Smooth muscle cell (in vitro differentiated cells): ENCODE data around the gene CELSR1. TPM values are rescaled to one million over a fixed set of nuclear protein-coding genes. Genes with fewer than 3 reads are reported as not detected.

Experiments
- DNase-seq: peaks from one replicate; lab custom pipeline; 2025; ENCODE audit not compliant: unreplicated experiment; lab: John Stamatoyannopoulos, UW
- H2AFZ ChIP-seq: fragments of 200-600 bp; sonication (generic); 2 replicates; pipeline ENCODE4 v1.6.0; 2016; ENCODE audit warnings: antibody characterized with exemption, low read depth, mild to moderate bottlenecking
- H3F3A ChIP-seq: fragments of 200-600 bp; sonication (generic); 2 replicates; pipeline ENCODE4 v1.6.0; 2017; ENCODE audit warnings: antibody characterized with exemption, low read depth
- H3K27ac ChIP-seq: fragments of 200-600 bp; sonication (generic); 2 replicates; pipeline ENCODE4 v1.5.1; 2016; ENCODE audit warnings: low read depth, mild to moderate bottlenecking
- H3K27me3 ChIP-seq: fragments of 200-600 bp; sonication (generic); 2 replicates; pipeline ENCODE4 v1.6.1; 2016; ENCODE audit warnings: low read depth, mild to moderate bottlenecking
- H3K36me3 ChIP-seq: fragments of 200-600 bp; sonication (generic); 2 replicates; pipeline ENCODE4 v1.5.1; 2016; ENCODE audit warnings: low read depth
- H3K4me1 ChIP-seq: fragments of 200-600 bp; sonication (generic); 2 replicates; pipeline ENCODE4 v1.5.1; 2016; ENCODE audit warnings: low read depth
- H3K4me2 ChIP-seq: fragments of 200-600 bp; sonication (generic); 2 replicates; pipeline ENCODE4 v1.6.0; 2016; ENCODE audit warnings: mild to moderate bottlenecking
- H3K4me3 ChIP-seq: fragments of 200-600 bp; sonication (generic); 2 replicates; pipeline ENCODE4 v1.5.1; 2016; ENCODE audit warnings: mild to moderate bottlenecking
- H3K79me2 ChIP-seq: fragments of 200-600 bp; sonication (generic); 2 replicates; pipeline ENCODE4 v1.6.0; 2016; ENCODE audit warnings: low read depth, mild to moderate bottlenecking
- H3K9ac ChIP-seq: fragments of 200-600 bp; sonication (generic); 2 replicates; pipeline ENCODE4 v1.6.0; 2016; ENCODE audit warnings: low read depth
- H3K9me3 ChIP-seq: fragments of 200-600 bp; sonication (generic); replicated peaks from 2 replicates; pipeline ENCODE4 v1.5.1; 2016; ENCODE audit warnings: low read depth
- H4K20me1 ChIP-seq: fragments of 200-600 bp; sonication (generic); 2 replicates; pipeline ENCODE4 v1.6.0; 2016; ENCODE audit warnings: low read depth
- WGBS: methylation state at CpG from one replicate; pipeline ENCODE4 v1.1.7; 2016; ENCODE audit warnings: low lambda C conversion rate; 5-methylcytosine and 5-hydroxymethylcytosine counted together
- polyA plus RNA-seq: library from polyadenylated mRNA; unstranded; fragments of >200 nt; fragmentation: Nextera tagmentation; extraction: Ambion mirVana; gene quantifications from 2 replicates; pipeline ENCODE4 v1.2.1, GENCODE V29; 2016
- total RNA-seq: library from RNA; depleted of rRNA; stranded (reverse); fragments of >200 nt; gene quantifications from 2 replicates; pipeline ENCODE4 v1.2.3, GENCODE V29; 2014
- TF ChIP-seq, protein P1 (sequence below): fragments of 200-600 bp; sonication (generic); IDR thresholded peaks from 2 replicates; pipeline ENCODE4 v1.5.1; 2017; ENCODE audit warnings: borderline replicate concordance, mild to moderate bottlenecking, antibody characterized with exemption; ENCODE audit not compliant: insufficient read depth, poor library complexity, severe bottlenecking

The CELSR1 gene
- total and polyA plus RNA-seq, 2 experiments from 2014 or later, result 3.6 to 15.2 TPM

DNA sequence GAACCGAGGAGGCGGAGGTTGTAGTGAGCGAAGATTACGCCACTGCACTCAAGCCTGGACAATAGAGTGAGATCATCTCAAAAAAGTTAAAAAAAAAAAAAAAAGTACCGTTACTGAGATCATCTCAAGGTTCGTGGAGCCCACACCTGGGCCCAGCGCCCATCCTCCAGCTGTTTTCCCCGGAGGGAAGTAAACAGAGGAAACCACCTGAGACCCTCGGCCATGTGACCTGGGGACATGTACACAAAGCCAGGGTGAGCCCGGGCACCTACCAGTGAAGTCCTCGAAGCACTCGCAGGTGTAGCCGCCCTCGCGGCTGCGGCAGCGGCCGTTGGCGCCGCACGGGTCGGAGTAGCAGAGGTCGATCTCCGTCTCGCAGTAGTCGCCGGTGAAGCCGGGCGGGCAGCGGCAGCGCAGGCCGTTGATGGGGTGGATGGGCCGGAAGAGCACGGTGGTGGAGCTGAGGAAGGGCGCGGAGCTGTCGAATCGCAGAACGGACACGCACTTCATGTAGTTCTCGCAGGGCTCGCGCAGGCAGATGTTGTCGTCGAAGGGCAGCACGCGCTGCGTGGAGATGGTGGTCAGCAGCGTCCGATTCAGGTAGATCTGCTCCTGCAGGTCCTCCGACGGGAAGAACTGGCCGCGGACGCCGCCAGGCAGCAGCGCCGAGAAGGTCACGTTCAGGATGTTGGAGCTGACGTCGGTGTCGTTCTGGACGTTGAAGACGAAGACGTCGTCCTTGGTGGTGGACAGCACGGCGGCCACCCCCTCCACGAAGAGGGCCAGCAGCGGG, 73.8 kb downstream of the CELSR1 start:
- Histone ChIP-seq H3K4me2 (no peak overlapping the region), H3K9me3 (no peaks in the 10 kb centered on the region), H4K20me1 (no peaks in the 10 kb centered on the region), H3F3A (no peaks in the 10 kb centered on the region), H3K4me1 (no peaks in the 10 kb centered on the region), H3K27ac (peak overlapping the region; percentile 73), H3K9ac (no peak overlapping the region), H2AFZ (no peak overlapping the region), H3K36me3 (no peaks in the 10 kb centered on the region), H3K4me3 (no peak overlapping the region), H3K79me2 (no peaks in the 10 kb centered on the region), H3K27me3 (no peaks in the 10 kb centered on the region)
- no peak for DNase-seq
- WGBS, result 98% methylated on average over 70 of the region's 70 CpGs
- TF ChIP-seq, protein P1, sequence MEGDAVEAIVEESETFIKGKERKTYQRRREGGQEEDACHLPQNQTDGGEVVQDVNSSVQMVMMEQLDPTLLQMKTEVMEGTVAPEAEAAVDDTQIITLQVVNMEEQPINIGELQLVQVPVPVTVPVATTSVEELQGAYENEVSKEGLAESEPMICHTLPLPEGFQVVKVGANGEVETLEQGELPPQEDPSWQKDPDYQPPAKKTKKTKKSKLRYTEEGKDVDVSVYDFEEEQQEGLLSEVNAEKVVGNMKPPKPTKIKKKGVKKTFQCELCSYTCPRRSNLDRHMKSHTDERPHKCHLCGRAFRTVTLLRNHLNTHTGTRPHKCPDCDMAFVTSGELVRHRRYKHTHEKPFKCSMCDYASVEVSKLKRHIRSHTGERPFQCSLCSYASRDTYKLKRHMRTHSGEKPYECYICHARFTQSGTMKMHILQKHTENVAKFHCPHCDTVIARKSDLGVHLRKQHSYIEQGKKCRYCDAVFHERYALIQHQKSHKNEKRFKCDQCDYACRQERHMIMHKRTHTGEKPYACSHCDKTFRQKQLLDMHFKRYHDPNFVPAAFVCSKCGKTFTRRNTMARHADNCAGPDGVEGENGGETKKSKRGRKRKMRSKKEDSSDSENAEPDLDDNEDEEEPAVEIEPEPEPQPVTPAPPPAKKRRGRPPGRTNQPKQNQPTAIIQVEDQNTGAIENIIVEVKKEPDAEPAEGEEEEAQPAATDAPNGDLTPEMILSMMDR, result no peak

DNA sequence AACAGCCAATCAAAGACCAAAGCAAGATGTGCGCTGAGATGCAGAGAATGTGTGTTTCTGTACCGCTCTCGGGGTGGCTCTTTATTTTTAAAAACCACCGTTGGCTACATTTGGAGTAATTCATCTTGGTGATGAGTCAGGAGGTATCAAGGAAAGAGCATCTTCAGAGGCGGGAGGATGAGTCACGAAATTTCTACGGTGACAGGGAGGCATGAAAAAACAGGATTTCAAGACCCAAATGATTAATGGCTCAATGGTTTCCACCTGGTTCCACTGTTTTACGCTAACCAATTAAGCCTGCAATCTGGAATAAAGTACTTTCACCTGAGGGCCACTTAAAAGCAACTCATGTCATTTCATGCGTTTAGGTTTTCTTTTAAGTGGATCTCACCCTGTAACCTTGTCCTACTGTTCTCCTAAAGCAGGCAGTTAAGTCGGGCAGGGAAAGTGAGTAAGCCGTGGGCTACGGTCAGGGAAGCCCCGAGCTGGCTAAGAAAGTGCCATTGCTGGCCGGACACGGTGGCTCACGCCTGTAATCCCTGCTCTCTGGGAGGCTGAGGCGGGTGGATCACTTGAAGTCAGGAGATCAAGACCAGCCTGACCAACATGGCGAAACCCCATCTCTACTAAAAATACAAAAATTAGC, 74.6 kb downstream of the CELSR1 start:
- Histone ChIP-seq H3F3A (no peaks in the 10 kb centered on the region), H3K36me3 (no peaks in the 10 kb centered on the region), H3K4me2 (no peak overlapping the region), H3K79me2 (no peaks in the 10 kb centered on the region), H3K4me3 (no peak overlapping the region), H4K20me1 (no peaks in the 10 kb centered on the region), H3K27me3 (no peaks in the 10 kb centered on the region), H2AFZ (no peak overlapping the region), H3K4me1 (no peaks in the 10 kb centered on the region), H3K9me3 (no peaks in the 10 kb centered on the region), H3K9ac (no peak overlapping the region), H3K27ac (peak overlapping the region; percentile 73)
- TF ChIP-seq, protein P1, result no peak
- no peak for DNase-seq
- 47% methylated on average over 18 of the region's 18 CpGs for WGBS

DNA sequence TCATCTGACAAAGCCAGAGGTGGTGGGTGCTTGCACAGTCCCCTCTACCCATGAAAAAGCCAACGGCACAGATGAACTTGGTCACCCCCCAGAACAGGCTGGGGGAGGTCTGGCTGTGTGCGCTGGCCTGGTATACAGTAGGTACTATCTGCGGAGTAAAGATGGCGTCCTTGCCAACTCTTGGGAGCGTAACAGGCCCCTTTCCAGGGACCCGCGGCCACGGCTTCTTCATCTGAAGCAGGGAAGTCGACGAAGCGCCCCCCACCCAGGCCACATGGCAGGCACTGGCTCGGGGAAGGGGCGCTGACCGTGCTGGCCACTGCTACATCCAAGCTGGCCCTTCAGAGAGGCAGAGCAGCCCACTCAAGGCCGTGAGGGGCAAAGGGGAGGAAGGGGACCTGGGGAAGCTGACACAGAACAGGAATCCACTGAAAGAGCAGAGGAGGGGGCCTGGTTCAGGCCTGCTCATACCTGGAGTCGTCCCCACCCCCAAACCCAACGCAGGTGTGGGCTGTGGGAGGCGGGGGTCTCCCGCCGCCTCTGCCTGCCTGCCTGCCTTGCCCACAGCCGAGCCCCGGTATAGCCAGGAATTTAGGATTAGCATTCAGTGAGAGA, 75.7 kb downstream of the CELSR1 start:
- 94% methylated on average over 22 of the region's 22 CpGs for WGBS

More for the DNA sequence above, 75.7 kb downstream of the CELSR1 start:
- Histone ChIP-seq H2AFZ (no peak overlapping the region), H3K27me3 (no peaks in the 10 kb centered on the region), H3K4me1 (no peaks in the 10 kb centered on the region), H3K79me2 (no peaks in the 10 kb centered on the region), H3K27ac (peak overlapping the region; percentile 73), H3K36me3 (no peaks in the 10 kb centered on the region), H3K9ac (no peak overlapping the region), H4K20me1 (no peaks in the 10 kb centered on the region), H3K4me2 (no peak overlapping the region), H3K9me3 (no peaks in the 10 kb centered on the region), H3K4me3 (no peak overlapping the region), H3F3A (no peaks in the 10 kb centered on the region)
- no peak for DNase-seq
- TF ChIP-seq, protein P1, result no peak
